Measurements from ENCODE around the gene DCTPP1.

Gene DCTPP1

GRCh38 chr16:30374538-30374937, 55.3 kb downstream of the DCTPP1 start, which contains the start of gene MYL11:
MYL11 (plus strand) TSS chr16:30374802; CDS start chr16:30374858, 56 bp downstream.
- no peaks in the 10 kb centered on the region for H4K20me1 ChIP-seq (ENCODE audit: insufficient read depth, low read length)
- H3K27me3 ChIP-seq (ENCODE audit: insufficient read depth, low read length), result no peaks in the 10 kb centered on the region
- H3K9me3 ChIP-seq (ENCODE audit: low read length), result no peaks in the 10 kb centered on the region
- peaks cover 4% of the 10 kb centered on the region; the same call in 1 of the 2 replicates for H3K36me3 ChIP-seq (ENCODE audit: insufficient read depth, low read length)
- H3F3A ChIP-seq (ENCODE audit: insufficient read depth, low read length), result no peaks in the 10 kb centered on the region
- peaks cover 3% of the 10 kb centered on the region for H3K79me2 ChIP-seq (ENCODE audit: insufficient read depth, low read length)
- H3K4me2 ChIP-seq (ENCODE audit: low read length), result no peak within 1 kb of the TSS
- H3K9ac ChIP-seq (ENCODE audit: low read length), result no peak within 1 kb of the TSS
- no peak within 1 kb of the TSS for H3K27ac ChIP-seq (ENCODE audit: low read depth, low read length, poor library complexity, severe bottlenecking)
- peaks cover 39% of the 10 kb centered on the region for H3K4me1 ChIP-seq (ENCODE audit: insufficient read depth, low read length, severe bottlenecking)
- TF ChIP-seq CTCF (IDR thresholded peaks at IDR 0.05; ENCODE audit: low read length), result no peak
- TF ChIP-seq EZH2 (IDR thresholded peaks at IDR 0.05; ENCODE audit: borderline replicate concordance, low read length), result no peak
- H2AFZ ChIP-seq (ENCODE audit: low read length), result no peak within 1 kb of the TSS
- H3K9me2 ChIP-seq (ENCODE audit: low read depth, low read length), result no peaks in the 10 kb centered on the region
- no peak within 1 kb of the TSS for H3K4me3 ChIP-seq (ENCODE audit: low read depth, low read length, poor library complexity, severe bottlenecking)

All from OCI-LY1 (cell line).